Measurements from ENCODE around the gene ASL. TPM values are rescaled to one million over a fixed set of nuclear protein-coding genes. Genes with fewer than 3 reads are reported as not detected.
A peak's percentile ranks its signal among the peaks of the same experiment; 100 is the strongest.

Gene ASL
- total and polyA plus RNA-seq, 4 donors, result 24.9 to 85.1 (median 58.4) TPM

DNA sequence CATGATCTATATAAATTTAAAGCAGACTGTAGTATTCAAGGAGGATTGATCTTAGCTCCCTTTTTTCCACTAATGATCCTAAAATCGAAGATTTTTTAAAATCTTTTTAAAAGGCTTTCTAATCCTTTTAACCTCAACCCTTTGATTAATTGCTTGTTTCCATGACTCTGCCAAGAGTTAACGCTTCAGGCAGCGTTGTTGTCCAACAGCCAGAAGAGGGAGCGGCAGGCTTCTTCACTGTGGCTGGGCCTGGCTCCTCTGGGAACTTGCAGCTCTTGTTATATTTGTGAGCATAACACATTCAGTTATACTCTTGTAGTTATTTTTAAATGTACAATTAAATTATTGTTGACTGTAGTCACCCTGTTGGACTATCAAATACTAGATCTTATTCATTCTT is 65.3 kb downstream of the ASL start:
- Histone ChIP-seq H3K9ac (ENCODE audit: insufficient read depth in 1 of 2, low read length in 2 of 2) (no peak overlapping the region), H3K9me3 (ENCODE audit: control insufficient read depth in 4 of 4, insufficient read depth in 3 of 4, low read length in 3 of 4) (no peaks in the 10 kb centered on the region), H3K27ac (ENCODE audit: low read depth in 1 of 2, low read length in 1 of 2) (no peak overlapping the region), H3K4me1 (ENCODE audit: control insufficient read depth in 5 of 5, insufficient read depth in 5 of 5, low read length in 5 of 5) (peaks cover 0 to 38% (median 14%) of the 10 kb centered on the region in 5 donors), H3K4me3 (no peak overlapping the region), H3K27me3 (ENCODE audit: control insufficient read depth in 3 of 3, insufficient read depth in 3 of 3, low read length in 2 of 3) (no peaks in the 10 kb centered on the region), H3K36me3 (ENCODE audit: control insufficient read depth in 4 of 4, insufficient read depth in 4 of 4, low read length in 4 of 4) (peaks cover 3 to 29% (median 10%) of the 10 kb centered on the region in 4 donors)
- ATAC-seq (ENCODE audit: insufficient read depth, low FRiP score) (no peak), DNase-seq (peak; percentile 86 to 93 (median 93))
- TF ChIP-seq, protein P1, sequence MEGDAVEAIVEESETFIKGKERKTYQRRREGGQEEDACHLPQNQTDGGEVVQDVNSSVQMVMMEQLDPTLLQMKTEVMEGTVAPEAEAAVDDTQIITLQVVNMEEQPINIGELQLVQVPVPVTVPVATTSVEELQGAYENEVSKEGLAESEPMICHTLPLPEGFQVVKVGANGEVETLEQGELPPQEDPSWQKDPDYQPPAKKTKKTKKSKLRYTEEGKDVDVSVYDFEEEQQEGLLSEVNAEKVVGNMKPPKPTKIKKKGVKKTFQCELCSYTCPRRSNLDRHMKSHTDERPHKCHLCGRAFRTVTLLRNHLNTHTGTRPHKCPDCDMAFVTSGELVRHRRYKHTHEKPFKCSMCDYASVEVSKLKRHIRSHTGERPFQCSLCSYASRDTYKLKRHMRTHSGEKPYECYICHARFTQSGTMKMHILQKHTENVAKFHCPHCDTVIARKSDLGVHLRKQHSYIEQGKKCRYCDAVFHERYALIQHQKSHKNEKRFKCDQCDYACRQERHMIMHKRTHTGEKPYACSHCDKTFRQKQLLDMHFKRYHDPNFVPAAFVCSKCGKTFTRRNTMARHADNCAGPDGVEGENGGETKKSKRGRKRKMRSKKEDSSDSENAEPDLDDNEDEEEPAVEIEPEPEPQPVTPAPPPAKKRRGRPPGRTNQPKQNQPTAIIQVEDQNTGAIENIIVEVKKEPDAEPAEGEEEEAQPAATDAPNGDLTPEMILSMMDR (IDR thresholded peaks at IDR 0.05; ENCODE audit: control extremely low read depth, extremely low read depth), result peak; percentile 32
- WGBS, 2 donors, result 28 to 73% methylated on average over 4 of the region's 4 CpGs

DNA sequence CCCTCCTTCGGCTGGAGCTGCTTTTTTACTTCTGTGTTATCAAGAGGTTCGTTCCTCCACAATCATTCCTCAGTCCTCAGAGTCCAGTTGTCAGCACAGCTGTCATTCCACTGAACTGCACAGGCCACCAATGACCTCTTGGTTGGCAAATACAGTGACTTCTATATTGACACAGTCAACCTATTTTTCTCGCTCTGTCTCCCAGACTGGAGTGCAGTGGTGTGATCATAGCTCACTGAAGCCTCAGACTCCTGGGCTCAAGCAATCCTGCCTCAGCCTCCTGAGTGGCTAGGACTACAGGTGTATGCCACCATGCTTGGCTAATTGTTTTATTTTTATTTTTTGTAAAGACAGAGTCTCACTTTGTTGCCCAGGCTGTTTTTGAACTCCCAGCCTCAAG is 66.7 kb downstream of the ASL start:
- ATAC-seq (ENCODE audit: insufficient read depth, low FRiP score), result no peak
- TF ChIP-seq, protein P1 (IDR thresholded peaks at IDR 0.05; ENCODE audit: control extremely low read depth, extremely low read depth), result no peak
- H3K36me3 ChIP-seq (ENCODE audit: control insufficient read depth in 4 of 4, insufficient read depth in 4 of 4, low read length in 4 of 4), result peaks cover 3 to 28% (median 7%) of the 10 kb centered on the region in 4 donors
- no peaks in the 10 kb centered on the region for H3K27me3 ChIP-seq (ENCODE audit: control insufficient read depth in 3 of 3, insufficient read depth in 3 of 3, low read length in 2 of 3)
- H3K4me3 ChIP-seq, result no peak overlapping the region
- no peaks in the 10 kb centered on the region for H3K9me3 ChIP-seq (ENCODE audit: control insufficient read depth in 4 of 4, insufficient read depth in 3 of 4, low read length in 3 of 4)
- DNase-seq, result no peak
- no peak overlapping the region for H3K9ac ChIP-seq (ENCODE audit: insufficient read depth in 1 of 2, low read length in 2 of 2)
- H3K4me1 ChIP-seq (ENCODE audit: control insufficient read depth in 5 of 5, insufficient read depth in 5 of 5, low read length in 5 of 5), result peaks cover 0 to 48% (median 16%) of the 10 kb centered on the region in 5 donors
- H3K27ac ChIP-seq (ENCODE audit: low read depth in 1 of 2, low read length in 1 of 2), result no peak overlapping the region
- WGBS, 2 donors, result 82 to 86% methylated on average over 3 of the region's 3 CpGs

DNA sequence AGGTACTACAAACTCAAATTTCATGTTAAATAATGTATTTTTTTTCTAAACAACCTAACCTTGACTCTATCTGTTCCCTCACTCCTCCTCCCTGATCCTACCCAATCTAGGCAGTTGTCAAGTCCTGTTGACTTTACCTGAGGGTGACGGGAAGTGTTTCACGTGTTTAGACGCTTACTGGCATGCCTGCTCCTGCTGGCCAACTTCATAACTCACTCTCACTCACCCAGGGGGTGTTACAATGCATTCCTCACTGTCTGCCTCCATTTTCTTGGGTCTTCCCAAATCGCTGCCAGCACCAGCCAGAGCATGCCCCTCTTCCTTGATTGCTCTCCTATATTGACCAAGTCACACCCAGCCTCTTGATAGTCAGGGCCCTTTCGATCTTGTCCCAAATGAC is 67.4 kb downstream of the ASL start:
- Histone ChIP-seq H3K9me3 (ENCODE audit: control insufficient read depth in 4 of 4, insufficient read depth in 3 of 4, low read length in 3 of 4) (no peaks in the 10 kb centered on the region), H3K4me3 (no peak overlapping the region), H3K4me1 (ENCODE audit: control insufficient read depth in 5 of 5, insufficient read depth in 5 of 5, low read length in 5 of 5) (peaks cover 0 to 48% (median 16%) of the 10 kb centered on the region in 5 donors), H3K27me3 (ENCODE audit: control insufficient read depth in 3 of 3, insufficient read depth in 3 of 3, low read length in 2 of 3) (no peaks in the 10 kb centered on the region), H3K36me3 (ENCODE audit: control insufficient read depth in 4 of 4, insufficient read depth in 4 of 4, low read length in 4 of 4) (peaks cover 5 to 28% (median 8%) of the 10 kb centered on the region in 4 donors), H3K27ac (ENCODE audit: low read depth in 1 of 2, low read length in 1 of 2) (no peak overlapping the region), H3K9ac (ENCODE audit: insufficient read depth in 1 of 2, low read length in 2 of 2) (no peak overlapping the region)
- WGBS, 2 donors, result 57 to 78% methylated on average over 5 of the region's 5 CpGs
- TF ChIP-seq, protein P1 (IDR thresholded peaks at IDR 0.05; ENCODE audit: control extremely low read depth, extremely low read depth), result no peak
- no peak for ATAC-seq (ENCODE audit: insufficient read depth, low FRiP score)
- no peak for DNase-seq

Other genes with a start within 250 kb of the ASL start
- 10 to 100 TPM; 33.6 to 36.8 TPM for gene VKORC1L1, start 202.7 kb upstream of the ASL start, total RNA-seq
- 10 to 100 TPM; 15.1 to 15.2 TPM for gene VKORC1L1, start 202.7 kb upstream of the ASL start, polyA plus RNA-seq
- gene GUSB, start 93.6 kb upstream of the ASL start, total RNA-seq, result 10 to 100 TPM; 39.8 to 68.4 TPM
- 10 to 100 TPM; 50.8 to 60.0 TPM for gene GUSB, start 93.6 kb upstream of the ASL start, polyA plus RNA-seq
- gene CRCP, start 39.0 kb downstream of the ASL start, total RNA-seq, result 10 to 100 TPM; 39.4 to 43.0 TPM
- gene CRCP, start 39.0 kb downstream of the ASL start, polyA plus RNA-seq, result 10 to 100 TPM; 18.9 to 25.4 TPM
- gene TPST1, start 129.5 kb downstream of the ASL start, total RNA-seq, result 10 to 100 TPM; 34.6 to 56.7 TPM
- 10 to 100 TPM in 1 of 2 donors, 1 to 10 TPM in 1; 7.2 to 34.4 TPM for gene TPST1, start 129.5 kb downstream of the ASL start, polyA plus RNA-seq

Measured in lung (tissue), 12 donors.